Glutamatergic neuron (in vitro differentiated cells): ENCODE data around the gene MAPK6. TPM values are rescaled to one million over a fixed set of nuclear protein-coding genes. Genes with fewer than 3 reads are reported as not detected.

Source experiments
- DNase-seq: peaks from one replicate; pipeline ENCODE4 v3.0.0; 2022
- H3K27ac Mint-ChIP-seq: one replicate; pipeline ENCODE4 v1.8.0; 2020; ENCODE audit warnings: mild to moderate bottlenecking, mixed read lengths, inconsistent platforms; ENCODE audit not compliant: unreplicated experiment
- H3K27me3 Mint-ChIP-seq: one replicate; pipeline ENCODE4 v1.8.0; 2020; ENCODE audit warnings: mild to moderate bottlenecking, moderate library complexity, mixed read lengths, inconsistent platforms; ENCODE audit not compliant: unreplicated experiment
- H3K36me3 Mint-ChIP-seq: one replicate; pipeline ENCODE4 v1.8.0; 2020; ENCODE audit warnings: mild to moderate bottlenecking, mixed read lengths, inconsistent platforms; ENCODE audit not compliant: unreplicated experiment
- H3K4me1 Mint-ChIP-seq: one replicate; pipeline ENCODE4 v1.8.0; 2020; ENCODE audit warnings: mild to moderate bottlenecking, low read depth, mixed read lengths, inconsistent platforms; ENCODE audit not compliant: unreplicated experiment
- H3K4me3 Mint-ChIP-seq: one replicate; pipeline ENCODE4 v1.8.0; 2020; ENCODE audit warnings: mild to moderate bottlenecking, mixed read lengths, inconsistent platforms; ENCODE audit not compliant: unreplicated experiment
- H3K9me3 Mint-ChIP-seq: one replicate; pipeline ENCODE4 v1.8.0; 2020; ENCODE audit warnings: mild to moderate bottlenecking, moderate library complexity, mixed read lengths, inconsistent platforms; ENCODE audit not compliant: unreplicated experiment
- CTCF ChIP-seq: fragments of 200-600 bp; sonication (generic); IDR thresholded peaks from one replicate; pipeline ENCODE4 v1.5.0; 2021; ENCODE audit not compliant: partially characterized antibody, unreplicated experiment
- total RNA-seq: library from RNA; stranded (reverse); fragmentation: NEBNext Ultra II Directional; extraction: Animal tissue kit (Norgen Biotek cat#: 25700); gene quantifications from one replicate; pipeline ENCODE4 v1.2.1, GENCODE V29; 2021; ENCODE audit not compliant: unreplicated experiment

The MAPK6 gene
- total RNA-seq, 1 donor from 2014 or later = 109 TPM

DNA sequence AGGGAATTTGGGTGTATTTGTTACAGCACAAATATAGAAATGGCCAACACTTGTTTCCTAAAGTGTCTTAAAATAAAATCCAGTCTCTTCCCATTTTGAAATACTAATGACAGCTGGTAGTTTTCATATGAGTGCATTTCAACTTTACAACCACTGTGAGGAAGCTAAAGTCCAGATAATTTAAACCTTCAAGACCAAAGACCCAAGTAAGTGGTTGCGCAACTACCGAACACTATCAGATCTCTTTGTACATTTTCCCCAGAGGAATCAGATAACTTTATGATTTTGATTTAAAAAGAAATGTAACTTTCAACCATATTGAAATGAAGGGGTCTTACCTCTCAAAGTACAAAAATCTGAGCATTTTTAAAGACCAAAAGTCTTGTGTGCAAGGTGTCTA lies 79.3 kb downstream of the MAPK6 start:
- peaks cover 3% of the 10 kb centered on the region for H3K27me3 Mint-ChIP-seq
- H3K4me3 Mint-ChIP-seq = no peak overlapping the region
- H3K9me3 Mint-ChIP-seq = peaks cover 2% of the 10 kb centered on the region
- DNase-seq = no peak
- H3K27ac Mint-ChIP-seq = no peak overlapping the region
- no peaks in the 10 kb centered on the region for H3K36me3 Mint-ChIP-seq
- H3K4me1 Mint-ChIP-seq = peaks cover 19% of the 10 kb centered on the region
- TF ChIP-seq CTCF = no peak

DNA sequence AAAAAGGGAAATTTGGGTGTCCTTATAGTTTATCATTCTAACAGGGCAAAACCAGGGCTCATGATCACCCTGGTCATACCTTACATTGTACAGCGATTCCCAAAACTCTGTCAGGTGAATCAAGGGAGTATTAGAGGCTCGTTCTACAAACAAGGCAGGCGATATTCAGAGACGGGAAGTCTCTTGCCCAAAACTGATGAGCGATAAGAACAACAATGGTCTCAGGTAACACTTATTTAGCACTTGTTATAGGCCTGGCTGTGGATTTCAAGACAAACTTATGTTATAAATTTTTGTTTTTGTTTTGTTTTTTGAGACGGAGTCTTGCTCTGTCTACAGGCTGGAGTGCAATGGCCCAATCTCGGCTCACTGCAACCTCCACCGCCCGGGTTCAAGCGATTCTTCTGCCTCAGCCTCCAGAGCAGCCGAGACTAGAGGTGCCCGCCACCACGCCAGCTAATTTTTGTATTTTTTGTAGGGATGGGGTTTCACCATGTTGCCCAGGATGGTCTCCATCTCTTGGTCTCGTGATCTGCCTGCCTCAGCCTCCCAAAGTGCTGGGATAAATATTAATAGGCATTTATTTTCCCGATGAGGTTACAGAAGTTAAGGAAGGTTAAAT lies 80.7 kb downstream of the MAPK6 start:
- TF ChIP-seq CTCF = no peak
- no peak for DNase-seq
- H3K36me3 Mint-ChIP-seq = no peaks in the 10 kb centered on the region
- peaks cover 1% of the 10 kb centered on the region for H3K27me3 Mint-ChIP-seq
- no peak overlapping the region for H3K27ac Mint-ChIP-seq
- no peak overlapping the region for H3K4me3 Mint-ChIP-seq
- H3K4me1 Mint-ChIP-seq = peaks cover 15% of the 10 kb centered on the region
- peaks cover under 1% of the 10 kb centered on the region for H3K9me3 Mint-ChIP-seq

DNA sequence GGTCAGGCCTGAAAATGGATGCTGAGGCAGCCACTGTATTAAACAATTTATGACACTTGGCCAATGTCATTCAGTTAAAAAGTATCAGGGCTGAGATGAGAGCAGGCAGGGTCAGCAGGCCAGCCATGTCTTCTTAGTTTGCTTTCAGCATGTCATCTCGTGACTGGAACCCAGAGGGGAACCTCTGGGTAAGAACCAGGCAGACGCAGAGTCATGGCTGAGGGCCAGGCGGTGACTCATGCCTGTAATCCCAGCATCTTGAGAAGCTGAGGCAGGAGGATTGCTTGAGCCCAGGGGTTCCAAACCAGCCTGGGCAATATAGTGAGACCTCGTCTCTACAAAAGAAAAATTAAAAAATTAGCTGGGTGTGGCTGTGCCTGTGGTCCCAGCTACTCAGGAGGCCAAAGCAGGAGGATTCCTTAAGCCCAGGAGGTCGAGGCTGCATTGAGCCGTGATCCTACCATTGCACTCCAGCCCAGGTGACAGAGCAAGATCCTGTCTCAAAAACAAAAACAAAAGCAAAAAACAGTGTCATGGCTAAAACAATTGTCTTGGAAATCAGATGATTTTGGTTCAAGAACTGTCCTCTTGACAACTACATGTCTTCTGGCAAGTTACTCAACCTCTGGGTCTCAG lies 81.9 kb downstream of the MAPK6 start:
- Mint-ChIP-seq H3K27ac (no peak overlapping the region), H3K36me3 (no peaks in the 10 kb centered on the region), H3K4me3 (no peak overlapping the region), H3K27me3 (no peaks in the 10 kb centered on the region), H3K9me3 (no peaks in the 10 kb centered on the region), H3K4me1 (peaks cover 7% of the 10 kb centered on the region)
- TF ChIP-seq CTCF = no peak
- DNase-seq = no peak

- Mint-ChIP-seq H3K9me3 (no peaks in the 10 kb centered on the region), H3K36me3 (no peaks in the 10 kb centered on the region), H3K27me3 (no peaks in the 10 kb centered on the region), H3K27ac (no peak overlapping the region), H3K4me1 (peaks cover 7% of the 10 kb centered on the region), H3K4me3 (no peak overlapping the region)
- no peak for DNase-seq
- TF ChIP-seq CTCF = no peak
These were observed 82.7 kb downstream of the MAPK6 start for GRCh38 chr15:52101542-52102323.

- H3K9me3 Mint-ChIP-seq = no peaks in the 10 kb centered on the region
- no peak overlapping the region for H3K27ac Mint-ChIP-seq
- no peak overlapping the region for H3K4me3 Mint-ChIP-seq
- no peaks in the 10 kb centered on the region for H3K27me3 Mint-ChIP-seq
- DNase-seq = no peak
- H3K4me1 Mint-ChIP-seq = peaks cover 7% of the 10 kb centered on the region
- no peak for TF ChIP-seq CTCF
- no peaks in the 10 kb centered on the region for H3K36me3 Mint-ChIP-seq
These were observed 83.4 kb downstream of the MAPK6 start for GRCh38 chr15:52102463-52102862.
